ENCODE data around the gene SNX4. TPM values are rescaled to one million over a fixed set of nuclear protein-coding genes. Genes with fewer than 3 reads are reported as not detected.

SNX4 gene
- total RNA-seq = 10 to 100 TPM; 44.0 to 50.3 TPM

GRCh38 chr3:125519678-125520562 lies at the start of gene SNX4:
Gene SNX4 (minus strand): TSS chr3:125520202. CDS start chr3:125520172, 30 bp downstream.

Small RNAs within 50 kb of the gene (small RNA-seq; reads per million reads assigned to genes)
- gene RF00019 = 0 reads per million in 2 donors

Other genes starting within 250 kb of the SNX4 start
- gene ZNF148, start 144.9 kb downstream of the SNX4 start, total RNA-seq = 10 to 100 TPM; 19.6 to 20.0 TPM
- gene OSBPL11, start 75.3 kb upstream of the SNX4 start, total RNA-seq = 1 to 10 TPM; 6.5 to 9.3 TPM

Measured in melanocyte of skin (primary cell).